NK-92 (cell line): ENCODE measurements around the gene EARS2.
"Not testable (repeated sequence)": the region's sequence is repeated elsewhere in the genome, so short reads cannot be mapped to it uniquely, and the experiment has no call there.

ENCODE experiments used
- DNase-seq: peaks from one replicate; lab custom pipeline; 2025; ENCODE audit not compliant: unreplicated experiment; lab: John Stamatoyannopoulos, UW

EARS2 gene

GRCh38 chr16:23570992-23571632 lies 14.0 kb upstream of the EARS2 start:
- DNase-seq, result no peak

- no peak for DNase-seq
These were observed 10.5 kb upstream of the EARS2 start for GRCh38 chr16:23567602-23568001.

GRCh38 chr16:23566724-23567123 lies 9.6 kb upstream of the EARS2 start:
- no peak for DNase-seq

GRCh38 chr16:23564575-23565363 lies 7.6 kb upstream of the EARS2 start:
- DNase-seq, result no peak

- no peak for DNase-seq
These were observed 6.0 kb upstream of the EARS2 start for GRCh38 chr16:23563186-23563585.

GRCh38 chr16:23562505-23562904 lies 5.4 kb upstream of the EARS2 start:
- no peak for DNase-seq

GRCh38 chr16:23561586-23561985 lies 4.4 kb upstream of the EARS2 start:
- DNase-seq, result no peak

- no peak for DNase-seq
These were observed 891 bp upstream of the EARS2 start for GRCh38 chr16:23557779-23558702.

- no peak for DNase-seq
These were observed 2.6 kb downstream of the EARS2 start for GRCh38 chr16:23554536-23554935.

GRCh38 chr16:23552161-23552560 lies 5.0 kb downstream of the EARS2 start:
- DNase-seq, result no peak

- no peak for DNase-seq
These were observed 7.2 kb downstream of the EARS2 start for GRCh38 chr16:23549938-23550337.

- no peak for DNase-seq
These were observed 12.7 kb downstream of the EARS2 start for GRCh38 chr16:23544436-23544835.

- not testable (repeated sequence) for DNase-seq
These were observed 16.4 kb downstream of the EARS2 start for GRCh38 chr16:23540817-23541178.

GRCh38 chr16:23539984-23540816 lies 16.9 kb downstream of the EARS2 start:
- DNase-seq, result no peak

GRCh38 chr16:23538919-23539278 lies 18.3 kb downstream of the EARS2 start:
- DNase-seq, result no peak

GRCh38 chr16:23537390-23537789 lies 19.8 kb downstream of the EARS2 start:
- DNase-seq, result no peak

- no peak for DNase-seq
These were observed 21.2 kb downstream of the EARS2 start for GRCh38 chr16:23535901-23536300.

GRCh38 chr16:23534868-23535860 lies 22.0 kb downstream of the EARS2 start:
- no peak for DNase-seq

GRCh38 chr16:23532448-23532847 lies 24.7 kb downstream of the EARS2 start:
- DNase-seq, result no peak

- DNase-seq, result no peak
These were observed 27.1 kb downstream of the EARS2 start for GRCh38 chr16:23530062-23530461.
